Fibroblast of pulmonary artery (primary cell): ENCODE measurements around the gene HHIPL1.

ENCODE experiments used
- DNase-seq: peaks from one replicate; pipeline ENCODE4 v3.0.0-alpha.2; 2010; ENCODE audit warnings: low read depth
- H3K4me3 ChIP-seq: replicated peaks from 2 replicates; pipeline ENCODE4 v1.5.1; 2011; ENCODE audit warnings: low read depth, mild to moderate bottlenecking, control low read depth, low read length, moderate library complexity
- TF ChIP-seq, protein P1 (sequence below): IDR thresholded peaks from 2 replicates; pipeline ENCODE4 v1.5.1; 2011; ENCODE audit warnings: mild to moderate bottlenecking, control low read depth, low read length, inconsistent platforms; ENCODE audit errors: missing control alignments

Gene HHIPL1

DNA sequence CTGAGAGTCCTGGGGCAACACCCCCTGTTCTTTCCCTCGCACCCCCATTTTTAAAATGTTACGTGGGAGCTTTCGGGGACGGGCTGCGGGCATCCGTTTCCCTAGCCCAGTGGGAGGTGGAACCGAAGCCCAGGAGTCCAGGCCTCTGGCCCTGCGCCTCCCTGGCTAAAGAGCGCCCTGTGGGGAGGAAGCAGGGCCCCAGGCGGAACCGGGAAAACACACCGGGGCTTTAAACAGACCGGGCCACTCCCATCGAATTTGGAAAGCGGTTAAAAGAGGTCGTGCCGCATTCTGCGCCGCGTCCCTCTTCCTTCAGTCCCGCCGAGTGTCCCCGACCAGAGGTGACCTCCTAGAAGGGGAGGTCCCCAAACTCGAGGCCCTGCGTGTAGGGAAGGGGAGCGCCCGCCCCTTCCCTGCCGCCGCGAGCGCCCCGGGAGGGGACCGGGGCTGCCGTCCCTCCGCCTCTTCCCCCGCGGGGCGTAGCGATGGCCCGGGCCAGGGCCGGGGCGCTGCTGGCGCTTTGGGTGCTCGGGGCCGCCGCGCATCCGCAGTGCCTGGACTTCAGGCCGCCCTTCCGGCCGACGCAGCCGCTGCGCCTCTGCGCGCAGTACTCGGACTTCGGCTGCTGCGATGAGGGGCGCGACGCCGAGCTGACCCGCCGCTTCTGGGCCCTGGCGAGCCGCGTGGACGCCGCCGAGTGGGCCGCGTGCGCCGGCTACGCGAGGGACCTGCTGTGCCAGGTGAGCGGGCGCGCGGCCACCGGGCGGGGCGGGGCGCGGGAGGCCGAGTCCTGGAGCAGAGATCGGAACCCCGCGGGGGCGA is at the start of gene HHIPL1:
TSS of gene HHIPL1 (plus strand) at position 407 of the 822 bp plus-strand sequence. CDS start at position 486, 79 bp downstream.
- peak; percentile 50 for DNase-seq
- TF ChIP-seq, protein P1, sequence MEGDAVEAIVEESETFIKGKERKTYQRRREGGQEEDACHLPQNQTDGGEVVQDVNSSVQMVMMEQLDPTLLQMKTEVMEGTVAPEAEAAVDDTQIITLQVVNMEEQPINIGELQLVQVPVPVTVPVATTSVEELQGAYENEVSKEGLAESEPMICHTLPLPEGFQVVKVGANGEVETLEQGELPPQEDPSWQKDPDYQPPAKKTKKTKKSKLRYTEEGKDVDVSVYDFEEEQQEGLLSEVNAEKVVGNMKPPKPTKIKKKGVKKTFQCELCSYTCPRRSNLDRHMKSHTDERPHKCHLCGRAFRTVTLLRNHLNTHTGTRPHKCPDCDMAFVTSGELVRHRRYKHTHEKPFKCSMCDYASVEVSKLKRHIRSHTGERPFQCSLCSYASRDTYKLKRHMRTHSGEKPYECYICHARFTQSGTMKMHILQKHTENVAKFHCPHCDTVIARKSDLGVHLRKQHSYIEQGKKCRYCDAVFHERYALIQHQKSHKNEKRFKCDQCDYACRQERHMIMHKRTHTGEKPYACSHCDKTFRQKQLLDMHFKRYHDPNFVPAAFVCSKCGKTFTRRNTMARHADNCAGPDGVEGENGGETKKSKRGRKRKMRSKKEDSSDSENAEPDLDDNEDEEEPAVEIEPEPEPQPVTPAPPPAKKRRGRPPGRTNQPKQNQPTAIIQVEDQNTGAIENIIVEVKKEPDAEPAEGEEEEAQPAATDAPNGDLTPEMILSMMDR, result no peak
- H3K4me3 ChIP-seq, result peak within 1 kb of the TSS; percentile 27

DNA sequence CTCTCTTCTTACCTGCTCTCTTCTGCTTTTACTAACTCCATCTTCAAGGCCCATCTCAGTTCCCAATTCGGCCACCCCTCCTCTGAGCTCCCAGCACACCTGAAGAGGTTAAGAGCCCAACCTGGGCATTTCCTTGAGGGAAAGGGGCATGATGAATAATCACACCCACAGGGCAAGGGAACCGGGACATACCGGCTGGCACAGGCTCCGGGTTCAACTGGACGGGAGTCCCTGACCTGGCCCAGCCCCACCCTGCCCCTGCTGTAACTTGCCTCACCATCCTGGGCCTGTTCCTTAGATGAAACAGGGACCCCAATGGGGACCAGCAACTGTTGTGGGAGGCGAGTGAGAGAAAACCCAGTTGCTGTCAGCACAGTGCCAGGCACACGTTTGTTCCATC is 49.4 kb upstream of the HHIPL1 start:
- H3K4me3 ChIP-seq, result no peak overlapping the region
- TF ChIP-seq, protein P1, result no peak
- no peak for DNase-seq

DNA sequence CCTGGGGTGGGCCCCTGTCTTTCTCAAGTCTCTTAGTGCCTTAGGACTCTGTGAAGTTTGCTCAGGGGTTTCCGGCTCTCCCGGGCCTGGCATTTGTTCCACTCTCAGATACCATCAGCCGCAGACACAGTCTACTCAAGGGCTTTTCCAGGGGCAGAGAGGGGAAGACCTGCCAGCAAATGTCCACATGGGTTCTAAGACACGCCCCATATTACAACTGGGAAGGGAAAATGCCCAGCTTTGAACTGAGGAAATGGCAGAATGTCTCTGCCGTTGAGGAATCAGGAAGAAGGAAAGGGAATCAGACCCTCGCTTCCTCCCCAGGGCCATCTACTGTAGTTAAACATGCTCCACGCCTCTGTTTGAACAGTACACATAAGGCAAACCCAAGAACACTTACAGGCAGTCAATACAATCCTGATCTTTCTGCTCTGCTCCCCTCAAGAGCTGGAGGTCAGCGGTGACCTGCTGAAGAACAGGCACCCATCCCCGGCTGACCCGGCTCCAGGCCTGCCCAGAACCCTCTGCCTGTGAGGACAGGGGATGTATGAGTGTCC is 48.8 kb upstream of the HHIPL1 start:
- TF ChIP-seq, protein P1, result no peak
- H3K4me3 ChIP-seq, result no peak overlapping the region
- DNase-seq, result no peak

DNA sequence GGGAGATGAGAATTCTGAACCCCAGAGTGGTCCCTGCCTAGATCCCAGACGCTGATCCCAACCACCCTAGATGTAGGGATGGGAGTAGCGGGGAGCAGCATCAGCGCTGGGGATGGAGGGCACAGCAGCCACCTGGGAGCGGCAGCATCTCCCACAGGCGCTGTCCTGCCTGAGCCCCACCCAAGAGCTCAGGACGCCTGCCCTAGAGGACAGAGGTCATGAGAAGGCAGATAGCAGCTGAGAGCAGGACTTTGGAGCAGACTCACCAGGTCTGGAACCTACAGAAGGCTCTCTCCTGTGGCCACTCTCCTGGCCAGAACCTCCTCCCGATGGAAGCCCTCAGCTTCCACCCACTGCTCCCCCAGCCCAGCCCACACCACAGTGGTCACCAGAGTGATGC is 48.2 kb upstream of the HHIPL1 start:
- no peak overlapping the region for H3K4me3 ChIP-seq
- DNase-seq, result no peak
- TF ChIP-seq, protein P1, result no peak

DNA sequence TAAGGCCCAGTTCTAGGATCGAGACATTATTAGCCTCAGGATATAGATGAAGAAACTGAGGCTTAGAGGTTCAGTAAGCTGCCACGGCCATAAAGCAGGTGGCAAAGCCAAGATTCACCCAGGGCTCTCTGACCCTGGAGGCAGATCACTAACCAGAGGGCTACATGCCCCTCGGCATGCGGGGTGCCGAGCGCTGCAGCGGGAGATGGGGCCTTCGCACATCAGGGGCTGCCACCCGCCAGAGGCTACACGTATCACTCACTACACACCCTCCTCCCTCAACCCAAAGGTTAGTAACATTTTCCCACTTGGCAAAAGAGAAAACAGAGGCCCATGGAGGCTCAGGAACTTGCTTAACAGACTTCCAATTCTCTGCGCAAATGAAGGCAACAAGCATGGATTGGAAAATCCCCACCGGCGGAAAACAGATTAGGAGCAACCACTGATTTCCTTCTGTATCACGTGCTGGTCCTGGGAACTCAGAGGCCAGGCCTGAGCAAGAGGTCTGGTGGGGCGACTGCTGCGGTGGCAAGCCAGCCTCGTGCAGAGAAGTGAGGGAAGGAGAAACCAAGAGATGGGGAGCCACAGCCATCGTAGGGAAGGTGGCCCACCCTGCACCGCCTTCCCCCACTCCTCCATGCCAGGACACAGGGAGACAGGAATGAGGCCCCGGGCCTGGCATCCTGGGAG is 46.9 kb upstream of the HHIPL1 start:
- no peak for DNase-seq
- no peak overlapping the region for H3K4me3 ChIP-seq
- TF ChIP-seq, protein P1, result no peak

DNA sequence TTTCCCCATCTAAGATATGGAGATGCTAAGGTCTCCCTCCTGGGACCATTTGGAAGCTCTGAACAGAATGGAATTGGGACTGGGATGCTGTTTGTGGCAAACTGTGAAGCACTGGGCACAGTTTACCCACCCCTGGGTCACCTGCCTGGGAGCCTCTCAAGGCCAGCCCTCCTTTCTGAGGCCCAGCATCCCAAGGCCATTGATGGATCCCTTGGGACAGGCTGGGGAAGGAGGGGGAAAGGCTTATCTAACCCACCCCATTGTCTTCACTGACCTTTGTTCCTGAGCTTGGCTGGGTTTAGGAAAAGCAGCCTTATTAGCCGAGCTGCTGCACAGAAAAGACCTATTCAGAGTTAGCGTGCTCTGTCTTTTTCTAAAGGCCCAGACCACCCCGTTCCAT is 46.2 kb upstream of the HHIPL1 start:
- H3K4me3 ChIP-seq, result no peak overlapping the region
- TF ChIP-seq, protein P1, result no peak

More for the DNA sequence above, 46.2 kb upstream of the HHIPL1 start:
- no peak for DNase-seq
